Smooth muscle cell (in vitro differentiated cells): Measurements from ENCODE around the gene VENTX. TPM values are rescaled to one million over a fixed set of nuclear protein-coding genes. Genes with fewer than 3 reads are reported as not detected.

Experiments
- DNase-seq: peaks from one replicate; lab custom pipeline; 2025; ENCODE audit not compliant: unreplicated experiment; lab: John Stamatoyannopoulos, UW
- H2AFZ ChIP-seq: fragments of 200-600 bp; sonication (generic); 2 replicates; pipeline ENCODE4 v1.6.0; 2016; ENCODE audit warnings: antibody characterized with exemption, low read depth, mild to moderate bottlenecking
- H3F3A ChIP-seq: fragments of 200-600 bp; sonication (generic); 2 replicates; pipeline ENCODE4 v1.6.0; 2017; ENCODE audit warnings: antibody characterized with exemption, low read depth
- H3K27ac ChIP-seq: fragments of 200-600 bp; sonication (generic); 2 replicates; pipeline ENCODE4 v1.5.1; 2016; ENCODE audit warnings: low read depth, mild to moderate bottlenecking
- H3K27me3 ChIP-seq: fragments of 200-600 bp; sonication (generic); 2 replicates; pipeline ENCODE4 v1.6.1; 2016; ENCODE audit warnings: low read depth, mild to moderate bottlenecking
- H3K36me3 ChIP-seq: fragments of 200-600 bp; sonication (generic); 2 replicates; pipeline ENCODE4 v1.5.1; 2016; ENCODE audit warnings: low read depth
- H3K4me1 ChIP-seq: fragments of 200-600 bp; sonication (generic); 2 replicates; pipeline ENCODE4 v1.5.1; 2016; ENCODE audit warnings: low read depth
- H3K4me2 ChIP-seq: fragments of 200-600 bp; sonication (generic); 2 replicates; pipeline ENCODE4 v1.6.0; 2016; ENCODE audit warnings: mild to moderate bottlenecking
- H3K4me3 ChIP-seq: fragments of 200-600 bp; sonication (generic); 2 replicates; pipeline ENCODE4 v1.5.1; 2016; ENCODE audit warnings: mild to moderate bottlenecking
- H3K79me2 ChIP-seq: fragments of 200-600 bp; sonication (generic); 2 replicates; pipeline ENCODE4 v1.6.0; 2016; ENCODE audit warnings: low read depth, mild to moderate bottlenecking
- H3K9ac ChIP-seq: fragments of 200-600 bp; sonication (generic); 2 replicates; pipeline ENCODE4 v1.6.0; 2016; ENCODE audit warnings: low read depth
- H3K9me3 ChIP-seq: fragments of 200-600 bp; sonication (generic); replicated peaks from 2 replicates; pipeline ENCODE4 v1.5.1; 2016; ENCODE audit warnings: low read depth
- H4K20me1 ChIP-seq: fragments of 200-600 bp; sonication (generic); 2 replicates; pipeline ENCODE4 v1.6.0; 2016; ENCODE audit warnings: low read depth
- WGBS: methylation state at CpG from one replicate; pipeline ENCODE4 v1.1.7; 2016; ENCODE audit warnings: low lambda C conversion rate; 5-methylcytosine and 5-hydroxymethylcytosine counted together
- polyA plus RNA-seq: library from polyadenylated mRNA; unstranded; fragments of >200 nt; fragmentation: Nextera tagmentation; extraction: Ambion mirVana; gene quantifications from 2 replicates; pipeline ENCODE4 v1.2.1, GENCODE V29; 2016
- total RNA-seq: library from RNA; depleted of rRNA; stranded (reverse); fragments of >200 nt; gene quantifications from 2 replicates; pipeline ENCODE4 v1.2.3, GENCODE V29; 2014
- TF ChIP-seq, protein P1 (sequence below): fragments of 200-600 bp; sonication (generic); IDR thresholded peaks from 2 replicates; pipeline ENCODE4 v1.5.1; 2017; ENCODE audit warnings: borderline replicate concordance, mild to moderate bottlenecking, antibody characterized with exemption; ENCODE audit not compliant: insufficient read depth, poor library complexity, severe bottlenecking

Gene VENTX
- total and polyA plus RNA-seq, 2 experiments from 2014 or later, result not detected

DNA sequence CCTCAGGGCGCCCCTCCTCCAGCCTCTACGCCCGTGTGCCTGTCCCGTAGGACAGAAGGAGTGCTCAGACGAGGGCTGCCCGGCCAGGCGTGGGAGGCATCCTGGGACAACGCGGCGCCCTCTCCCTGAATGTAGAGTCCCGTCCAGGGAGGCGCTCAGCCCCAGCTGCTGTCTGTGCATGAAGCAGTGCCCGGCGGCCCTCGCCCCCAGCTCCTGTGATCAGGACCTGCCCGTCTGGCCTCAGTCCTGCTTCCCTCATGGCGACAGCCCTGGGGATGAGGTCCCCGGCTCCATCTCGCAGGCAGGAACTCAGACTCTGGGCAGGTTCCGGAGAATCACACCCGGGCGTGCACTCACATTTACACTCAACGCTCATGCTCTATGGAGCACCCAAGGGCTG is 32.5 kb upstream of the VENTX start:
- Histone ChIP-seq H3K36me3 (no peaks in the 10 kb centered on the region), H3K4me3 (no peak overlapping the region), H3K4me1 (no peaks in the 10 kb centered on the region), H3F3A (no peaks in the 10 kb centered on the region), H4K20me1 (no peaks in the 10 kb centered on the region), H3K9me3 (no peaks in the 10 kb centered on the region), H3K27me3 (no peaks in the 10 kb centered on the region), H3K4me2 (no peak overlapping the region), H3K79me2 (no peaks in the 10 kb centered on the region), H3K27ac (no peak overlapping the region), H2AFZ (no peak overlapping the region), H3K9ac (no peak overlapping the region)
- TF ChIP-seq, protein P1, sequence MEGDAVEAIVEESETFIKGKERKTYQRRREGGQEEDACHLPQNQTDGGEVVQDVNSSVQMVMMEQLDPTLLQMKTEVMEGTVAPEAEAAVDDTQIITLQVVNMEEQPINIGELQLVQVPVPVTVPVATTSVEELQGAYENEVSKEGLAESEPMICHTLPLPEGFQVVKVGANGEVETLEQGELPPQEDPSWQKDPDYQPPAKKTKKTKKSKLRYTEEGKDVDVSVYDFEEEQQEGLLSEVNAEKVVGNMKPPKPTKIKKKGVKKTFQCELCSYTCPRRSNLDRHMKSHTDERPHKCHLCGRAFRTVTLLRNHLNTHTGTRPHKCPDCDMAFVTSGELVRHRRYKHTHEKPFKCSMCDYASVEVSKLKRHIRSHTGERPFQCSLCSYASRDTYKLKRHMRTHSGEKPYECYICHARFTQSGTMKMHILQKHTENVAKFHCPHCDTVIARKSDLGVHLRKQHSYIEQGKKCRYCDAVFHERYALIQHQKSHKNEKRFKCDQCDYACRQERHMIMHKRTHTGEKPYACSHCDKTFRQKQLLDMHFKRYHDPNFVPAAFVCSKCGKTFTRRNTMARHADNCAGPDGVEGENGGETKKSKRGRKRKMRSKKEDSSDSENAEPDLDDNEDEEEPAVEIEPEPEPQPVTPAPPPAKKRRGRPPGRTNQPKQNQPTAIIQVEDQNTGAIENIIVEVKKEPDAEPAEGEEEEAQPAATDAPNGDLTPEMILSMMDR, result no peak
- 85% methylated on average over 21 of the region's 23 CpGs for WGBS
- DNase-seq, result no peak

DNA sequence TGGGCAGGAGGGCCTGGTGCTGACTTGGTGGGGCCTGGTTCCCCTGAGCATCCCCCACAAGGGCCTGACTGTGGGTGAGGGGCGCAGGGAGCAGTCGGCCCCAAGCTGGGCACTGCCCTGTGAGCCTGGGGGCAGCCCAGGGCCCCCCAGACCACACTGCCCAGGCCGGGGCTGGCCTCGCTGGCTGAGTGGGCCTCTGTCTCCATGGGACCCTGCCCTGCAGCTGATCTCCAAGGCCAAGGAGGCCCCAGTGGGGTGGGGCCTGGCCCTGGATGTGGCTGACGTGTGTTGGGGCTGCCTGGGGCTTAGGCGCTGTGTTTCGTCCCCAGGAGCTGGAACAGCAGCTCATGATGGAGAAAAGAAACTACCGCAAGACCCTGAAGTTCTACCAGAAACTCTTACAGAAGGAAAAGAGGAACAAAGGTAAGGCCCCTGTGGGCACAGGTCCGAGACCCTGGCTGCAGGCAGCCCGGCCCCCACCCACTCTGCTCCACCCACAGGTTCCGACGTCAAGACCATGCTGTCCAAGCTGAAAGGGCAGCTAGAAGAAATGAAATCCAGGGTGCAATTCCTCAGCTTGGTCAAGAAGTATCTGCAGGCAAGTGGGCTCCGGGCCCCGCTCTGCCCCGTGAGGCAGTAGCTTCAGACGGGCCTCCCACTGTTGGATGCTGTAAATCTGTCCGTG is 31.2 kb upstream of the VENTX start:
- Histone ChIP-seq H3K27me3 (no peaks in the 10 kb centered on the region), H3K36me3 (no peaks in the 10 kb centered on the region), H3K27ac (no peak overlapping the region), H3K9ac (no peak overlapping the region), H3K9me3 (no peaks in the 10 kb centered on the region), H3K4me3 (no peak overlapping the region), H3K79me2 (no peaks in the 10 kb centered on the region), H3K4me1 (no peaks in the 10 kb centered on the region), H4K20me1 (no peaks in the 10 kb centered on the region), H3K4me2 (no peak overlapping the region), H3F3A (no peaks in the 10 kb centered on the region), H2AFZ (no peak overlapping the region)
- no peak for DNase-seq
- TF ChIP-seq, protein P1, result no peak
- 93% methylated on average over 17 of the region's 17 CpGs for WGBS

DNA sequence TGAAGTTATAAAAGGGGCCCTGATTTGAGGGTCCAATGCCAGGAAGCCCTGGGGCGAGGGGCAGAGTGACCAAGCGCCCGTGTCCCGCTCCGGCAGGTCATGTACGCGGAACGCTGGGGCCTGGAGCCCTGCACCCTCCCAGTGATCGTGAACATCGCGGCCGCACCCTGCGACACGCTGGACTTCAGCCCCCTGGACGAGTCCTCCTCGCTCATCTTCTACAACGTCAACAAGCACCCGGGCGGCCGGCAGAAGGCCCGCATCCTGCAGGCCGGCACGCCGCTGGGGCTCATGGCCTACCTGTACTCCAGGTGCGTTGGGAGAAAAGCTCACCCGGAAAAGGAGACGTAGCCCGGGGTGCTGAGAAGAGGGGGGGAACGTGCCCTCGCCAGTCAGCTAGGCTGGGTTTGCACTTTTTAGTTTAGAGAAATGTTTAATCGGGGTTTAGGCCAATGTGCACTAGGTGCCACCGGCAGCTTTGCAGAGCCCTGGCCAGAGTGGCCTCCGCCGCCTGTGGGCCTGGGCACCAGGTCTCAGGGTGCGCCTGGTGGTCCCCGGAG is 30.5 kb upstream of the VENTX start:
- Histone ChIP-seq H3F3A (no peaks in the 10 kb centered on the region), H4K20me1 (no peaks in the 10 kb centered on the region), H3K27ac (no peak overlapping the region), H3K4me1 (no peaks in the 10 kb centered on the region), H3K4me3 (no peak overlapping the region), H3K9ac (no peak overlapping the region), H3K79me2 (no peaks in the 10 kb centered on the region), H3K36me3 (no peaks in the 10 kb centered on the region), H2AFZ (no peak overlapping the region), H3K4me2 (no peak overlapping the region), H3K9me3 (no peaks in the 10 kb centered on the region), H3K27me3 (no peaks in the 10 kb centered on the region)
- TF ChIP-seq, protein P1, result no peak
- 94% methylated on average over 25 of the region's 36 CpGs for WGBS
- DNase-seq, result no peak

DNA sequence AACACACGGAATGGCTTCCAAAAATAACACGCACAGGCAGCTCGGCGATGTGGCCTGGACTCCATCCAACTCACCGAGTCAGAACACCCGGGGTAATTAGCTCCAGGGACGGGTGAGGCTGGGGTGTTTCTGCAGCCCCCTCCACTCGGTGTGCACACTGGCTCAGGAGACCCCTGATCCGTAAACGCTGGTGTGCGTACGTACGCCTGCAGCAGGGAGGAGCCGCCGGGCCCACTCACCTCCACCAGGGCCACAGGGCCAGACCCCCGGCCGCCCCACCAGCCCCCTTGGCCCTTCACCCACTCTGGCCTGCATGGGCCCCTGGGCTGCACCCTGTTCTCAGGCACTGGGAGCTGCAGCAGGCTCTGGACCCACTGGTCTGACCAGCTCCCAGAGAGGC is 30.0 kb upstream of the VENTX start:
- Histone ChIP-seq H3K4me3 (no peak overlapping the region), H3K27me3 (no peaks in the 10 kb centered on the region), H3K9ac (no peak overlapping the region), H4K20me1 (no peaks in the 10 kb centered on the region), H3F3A (no peaks in the 10 kb centered on the region), H3K36me3 (no peaks in the 10 kb centered on the region), H3K9me3 (no peaks in the 10 kb centered on the region), H3K27ac (no peak overlapping the region), H3K4me1 (no peaks in the 10 kb centered on the region), H3K4me2 (no peak overlapping the region), H3K79me2 (no peaks in the 10 kb centered on the region), H2AFZ (no peak overlapping the region)
- 91% methylated on average over 17 of the region's 17 CpGs for WGBS
- TF ChIP-seq, protein P1, result no peak
- DNase-seq, result no peak
